HepG2 (cell line): ENCODE measurements around the gene SEMA3E. TPM values are rescaled to one million over a fixed set of nuclear protein-coding genes. Genes with fewer than 3 reads are reported as not detected.

Source experiments
- ATAC-seq: fragments of 200-7000 bp; cut with Tn5 transposase; 3 replicates; pipeline ENCODE4 v1.9.1; 2020; ENCODE audit warnings: mild to moderate bottlenecking, moderate library complexity
- BruUV-seq: library from RNA; stranded (reverse); fragments of 400-500 nt; replicated peaks from 2 replicates; lab custom pipeline; 2021; lab: Mats Ljungman, UMichigan
- CTCF ChIA-PET: fragments of 300-600 bp; formaldehyde crosslinking; extraction: SDS; loops from one replicate; lab custom pipeline; 2021; ENCODE audit warnings: low total read pairs, inconsistent platforms, low intra/inter-chr PET ratio; lab: Yijun Ruan, JAX
- POLR2A ChIA-PET: fragments of 350-600 bp; sonication (Branson Sonifier 250); formaldehyde crosslinking; loops from one replicate; lab custom pipeline; 2020; ENCODE audit warnings: antibody characterized with exemption, inconsistent platforms; lab: Yijun Ruan, JAX
- DNase-seq: peaks from one replicate; pipeline ENCODE4 v3.0.0-alpha.2; 2015; ENCODE audit warnings: low spot score
- FAIRE-seq: peaks from 3 replicates; lab custom pipeline; 2011; peaks lifted over from hg19 to GRCh38; lab: Jason Lieb, UNC
- H2AFZ ChIP-seq: one replicate; pipeline ENCODE4 v1.6.1; 2011; ENCODE audit warnings: low read length, inconsistent platforms
- H3K27ac ChIP-seq: fragments of 300-600 bp; 3 replicates; pipeline ENCODE4 v1.8.0; 2011; ENCODE audit warnings: mixed run types, mild to moderate bottlenecking, mixed read lengths, low read length, inconsistent platforms; ENCODE audit not compliant: insufficient read depth; ENCODE audit errors: extremely low read length
- H3K27me3 ChIP-seq, 2 experiments: fragments of 200-600 bp in 1 of 2; 2 replicates in 1 of 2; 3 replicates in 1 of 2; pipeline versions ENCODE4 v1.6.0 to v1.8.0; 2011; ENCODE audit warnings: low read length in 2 of 2, mild to moderate bottlenecking in 2 of 2, moderate library complexity in 2 of 2, inconsistent platforms in 1 of 2; ENCODE audit not compliant: insufficient read depth in 2 of 2, control insufficient read depth in 1 of 2
- H3K36me3 ChIP-seq, 2 experiments: fragments of 200-600 bp in 1 of 2; replicated peaks in 1 of 2; 2 replicates in 1 of 2; 3 replicates in 1 of 2; pipeline versions ENCODE4 v1.5.1 to v1.8.0; 2011; ENCODE audit warnings: low read length in 2 of 2, inconsistent platforms in 1 of 2; ENCODE audit not compliant: insufficient read depth in 2 of 2, control insufficient read depth in 1 of 2
- H3K4me1 ChIP-seq: 2 replicates; pipeline ENCODE4 v1.5.1; 2012; ENCODE audit warnings: low read length, inconsistent platforms; ENCODE audit not compliant: insufficient read depth
- H3K4me2 ChIP-seq: 2 replicates; pipeline ENCODE4 v1.6.0; 2011; ENCODE audit warnings: low read depth, low read length, inconsistent platforms
- H3K4me3 ChIP-seq, 3 experiments: fragments of 200-600 bp in 1 of 3; sonication (generic), shearing (Covaris generic) in 1 of 3; replicated peaks in 1 of 3; 2 replicates each; pipeline ENCODE4 v1.5.1; 2011 to 2016; ENCODE audit warnings: low read length in 3 of 3, inconsistent platforms in 2 of 3, low read depth in 2 of 3, mild to moderate bottlenecking in 2 of 3, control low read depth in 1 of 3, mixed read lengths in 1 of 3; ENCODE audit not compliant: insufficient read depth in 1 of 3
- H3K79me2 ChIP-seq: one replicate; pipeline ENCODE4 v1.6.1; 2011; ENCODE audit warnings: low read length, inconsistent platforms; ENCODE audit not compliant: insufficient read depth
- H3K9ac ChIP-seq: 2 replicates; pipeline ENCODE4 v1.6.0; 2011; ENCODE audit warnings: mild to moderate bottlenecking, low read depth, low read length, inconsistent platforms; ENCODE audit not compliant: insufficient read depth
- H3K9me3 ChIP-seq: 2 replicates; pipeline ENCODE4 v1.5.1; 2012; ENCODE audit warnings: mild to moderate bottlenecking, low read length
- H4K20me1 ChIP-seq: 2 replicates; pipeline ENCODE4 v1.6.0; 2011; ENCODE audit warnings: inconsistent platforms, mild to moderate bottlenecking, low read length, moderate library complexity; ENCODE audit not compliant: insufficient read depth
- ATF7 ChIP-seq, 2 experiments: fragments of 450-650 bp in 1 of 2; sonication (generic) in 1 of 2; formaldehyde crosslinking in 1 of 2; IDR thresholded peaks; 2 replicates each; pipeline versions ENCODE4 v1.4.0 to v1.6.1; 2016 to 2020; ENCODE audit warnings: antibody characterized with exemption in 1 of 2, mild to moderate bottlenecking in 1 of 2, missing genetic modification reagents in 1 of 2
- GFI1 ChIP-seq: sonication (generic); formaldehyde crosslinking; IDR thresholded peaks from 2 replicates; pipeline ENCODE4 v1.5.0; 2020; ENCODE audit warnings: missing genetic modification reagents, mild to moderate bottlenecking, borderline replicate concordance
- PHF8 ChIP-seq: sonication (generic); formaldehyde crosslinking; IDR thresholded peaks from 2 replicates; pipeline ENCODE4 v1.5.0; 2020; ENCODE audit warnings: missing genetic modification reagents
- U2AF2 ChIP-seq: fragments of 200-400 bp; formaldehyde crosslinking; IDR thresholded peaks from 2 replicates; pipeline ENCODE4 v1.6.1; 2017; ENCODE audit warnings: low read depth, mild to moderate bottlenecking, low read length
- ZMYM2 ChIP-seq: sonication (generic); formaldehyde crosslinking; IDR thresholded peaks from 2 replicates; pipeline ENCODE4 v1.8.0; 2022; ENCODE audit warnings: mild to moderate bottlenecking, missing genetic modification reagents
- WGBS: methylation state at CpG from one replicate; pipeline ENCODE4 v1.1.6; 2017; ENCODE audit warnings: low lambda C conversion rate; 5-methylcytosine and 5-hydroxymethylcytosine counted together
- in situ Hi-C: cut with HindIII; loops from 2 replicates; pipeline ENCODE4 v1.10.0; 2017; ENCODE audit warnings: low pct_unique_long_range_greater_than_20kb; ENCODE audit not compliant: extremely low pct_ligation_motif_present
- intact Hi-C: fragments of 100-400 bp; cut with micrococcal nuclease; formaldehyde crosslinking; loops from one replicate; pipeline ENCODE4 v1.10.0; 2022; ENCODE audit not compliant: unreplicated experiment
- polyA plus RNA-seq, 8 experiments: library from polyadenylated mRNA; depleted of rRNA in 3 of 8; stranded (reverse) in 7 of 8; unstranded in 1 of 8; fragments of >200 nt; fragmentation: Illumina TruSeq in 4 of 8; extraction: Trizol in 4 of 8; gene quantifications; 2 replicates each; pipeline versions ENCODE4 v1.2.1 to v1.2.3, GENCODE V29; 2011 to 2016; ENCODE audit warnings: low read depth in 4 of 8, missing spikeins in 1 of 8, mixed read lengths in 1 of 8; ENCODE audit not compliant: insufficient read depth in 1 of 8
- total RNA-seq, 5 experiments: library from RNA; depleted of rRNA; stranded (reverse); fragments of >200 nt; fragmentation: Illumina TruSeq; extraction: Trizol; gene quantifications; 2 replicates each; pipeline ENCODE4 v1.2.3, GENCODE V29; 2016; ENCODE audit warnings: low read depth in 1 of 5
- TF ChIP-seq, protein P1 (sequence below): sonication (generic); formaldehyde crosslinking; IDR thresholded peaks from 2 replicates; pipeline ENCODE4 v1.5.0; 2020; ENCODE audit warnings: missing genetic modification reagents

Gene SEMA3E
- total and polyA plus RNA-seq, 2 of the 13 experiments (the other 11 are each of a cell fraction or from before 2014, with no cell fraction given), result not detected

DNA sequence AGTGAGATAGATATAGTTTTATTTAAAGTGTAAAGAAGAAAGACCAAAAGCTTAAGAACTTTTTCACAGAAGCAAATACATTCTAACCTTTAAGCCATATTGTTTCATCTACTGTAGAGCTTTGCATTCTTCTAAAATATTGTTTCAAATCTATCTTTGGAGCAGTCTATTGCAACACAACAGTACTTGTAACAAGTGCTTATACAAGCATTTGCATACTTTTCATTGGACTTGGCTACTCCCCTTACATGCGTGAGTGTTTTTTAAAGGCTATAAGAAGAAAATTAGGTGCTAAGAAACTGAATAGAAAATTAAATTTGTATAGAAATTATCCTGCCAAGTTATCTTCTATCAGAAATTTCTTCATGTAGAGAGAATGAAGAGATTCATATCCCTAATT lies 45.3 kb downstream of the SEMA3E start:
- POLR2A ChIA-PET, result no interaction called here
- H3K27me3 ChIP-seq, result no peaks in the 10 kb centered on the region
- H3K79me2 ChIP-seq, result no peaks in the 10 kb centered on the region
- TF ChIP-seq GFI1 (CRISPR knock-in tag) (no peak), PHF8 (no peak), ZMYM2 (CRISPR knock-in tag) (no peak)
- TF ChIP-seq, protein P1, sequence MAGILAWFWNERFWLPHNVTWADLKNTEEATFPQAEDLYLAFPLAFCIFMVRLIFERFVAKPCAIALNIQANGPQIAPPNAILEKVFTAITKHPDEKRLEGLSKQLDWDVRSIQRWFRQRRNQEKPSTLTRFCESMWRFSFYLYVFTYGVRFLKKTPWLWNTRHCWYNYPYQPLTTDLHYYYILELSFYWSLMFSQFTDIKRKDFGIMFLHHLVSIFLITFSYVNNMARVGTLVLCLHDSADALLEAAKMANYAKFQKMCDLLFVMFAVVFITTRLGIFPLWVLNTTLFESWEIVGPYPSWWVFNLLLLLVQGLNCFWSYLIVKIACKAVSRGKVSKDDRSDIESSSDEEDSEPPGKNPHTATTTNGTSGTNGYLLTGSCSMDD (CRISPR knock-in tag), result no peak
- no peaks in the 10 kb centered on the region for H4K20me1 ChIP-seq
- H3K4me1 ChIP-seq, result no peaks in the 10 kb centered on the region
- no peaks in the 10 kb centered on the region for H3K36me3 ChIP-seq
- intact Hi-C loops, result no loop called here
- ATAC-seq (no peak), DNase-seq (no peak), FAIRE-seq (no peak)
- CTCF ChIA-PET, result no interaction called here
- no peak overlapping the region for H3K4me2 ChIP-seq
- H2AFZ ChIP-seq, result no peak overlapping the region
- H3K9me3 ChIP-seq, result no peaks in the 10 kb centered on the region
- in situ Hi-C loops, result no loop called here
- 0% methylated on average over 1 of the region's 1 CpG for WGBS
- no peak overlapping the region for H3K27ac ChIP-seq
- no peak overlapping the region for H3K4me3 ChIP-seq
- BruUV-seq, result no TSS peak
- H3K9ac ChIP-seq, result no peak overlapping the region

- no peak overlapping the region for H3K27ac ChIP-seq
- H3K4me1 ChIP-seq, result no peaks in the 10 kb centered on the region
- no peaks in the 10 kb centered on the region for H3K36me3 ChIP-seq
- H3K9ac ChIP-seq, result no peak overlapping the region
- no peak for ATAC-seq
- ChIA-PET POLR2A (no interaction called here), CTCF (no interaction called here)
- FAIRE-seq, result no peak
- no TSS peak for BruUV-seq
- no peak for TF ChIP-seq U2AF2
- 0 out of 2 replicates have a peak, but pooled peaks have one; percentile 7 for TF ChIP-seq ATF7 (IDR thresholded peaks at IDR 0.05)
- no peak for TF ChIP-seq ATF7 (CRISPR knock-in tag; IDR thresholded peaks at IDR 0.05)
- in situ Hi-C loops (no loop called here), intact Hi-C loops (no loop called here)
- DNase-seq, result no peak
- H3K4me3 ChIP-seq, result no peak overlapping the region
- WGBS, result 0% methylated on average over 1 of the region's 1 CpG
- no peak overlapping the region for H2AFZ ChIP-seq
- no peaks in the 10 kb centered on the region for H3K9me3 ChIP-seq
- H3K4me2 ChIP-seq, result no peak overlapping the region
- H3K79me2 ChIP-seq, result no peaks in the 10 kb centered on the region
- no peaks in the 10 kb centered on the region for H3K27me3 ChIP-seq
- no peaks in the 10 kb centered on the region for H4K20me1 ChIP-seq
Observed at GRCh38 chr7:83599131-83599530, 49.8 kb downstream of the SEMA3E start.
